Measurements from ENCODE around the gene CFAP46. TPM values are rescaled to one million over a fixed set of nuclear protein-coding genes. Genes with fewer than 3 reads are reported as not detected.

The CFAP46 gene
- total RNA-seq, 3 donors from 2014 or later (not counting 1 experiment from before 2014, with no cell fraction given), result 0.35 TPM; not detected in 2

DNA sequence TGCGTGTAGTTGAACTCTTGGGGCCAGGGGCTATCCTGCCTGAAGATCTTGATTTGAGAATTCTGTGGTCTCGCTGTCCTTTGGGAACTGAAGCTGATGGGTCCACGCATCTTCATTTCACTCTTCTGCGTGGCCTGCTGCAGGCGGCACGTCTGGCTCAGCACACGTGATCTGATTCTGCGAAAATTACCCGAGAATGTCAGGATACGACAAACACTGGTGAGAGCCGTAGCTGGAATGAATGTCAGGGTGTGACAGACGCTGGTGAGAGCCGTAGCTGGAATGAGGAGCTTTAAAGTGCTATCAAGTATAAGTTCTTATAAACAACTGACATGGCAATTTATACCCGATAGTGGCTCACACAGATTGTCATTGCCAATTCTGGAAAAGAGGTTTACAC lies 44.6 kb upstream of the CFAP46 start:
- Histone ChIP-seq H3K27me3 (ENCODE audit: control insufficient read depth, insufficient read depth, low read length) (no peaks in the 10 kb centered on the region), H3K36me3 (ENCODE audit: control insufficient read depth, insufficient read depth, low read length) (no peaks in the 10 kb centered on the region), H3K9me3 (ENCODE audit: control insufficient read depth, insufficient read depth, low read length) (no peaks in the 10 kb centered on the region), H3K4me3 (ENCODE audit: low read length) (no peak overlapping the region), H3K4me1 (ENCODE audit: control insufficient read depth, insufficient read depth, low read length) (no peaks in the 10 kb centered on the region), H3K27ac (ENCODE audit: low read length) (no peak overlapping the region)
- ATAC-seq (no peak), DNase-seq (no peak)
- Mint-ChIP-seq H3K9me3 (no peaks in the 10 kb centered on the region), H3K4me1 (no peaks in the 10 kb centered on the region), H3K36me3 (no peaks in the 10 kb centered on the region), H3K27ac (no peak overlapping the region), H3K4me3 (no peak overlapping the region), H3K27me3 (ENCODE audit: low read depth in 2 of 2) (no peaks in the 10 kb centered on the region)
- intact Hi-C loops (cut with micrococcal nuclease), result no loop called here
- WGBS (ENCODE audit: insufficient coverage), result 91% methylated on average over 14 of the region's 14 CpGs
- no peak for TF ChIP-seq CTCF (IDR thresholded peaks at IDR 0.05)

DNA sequence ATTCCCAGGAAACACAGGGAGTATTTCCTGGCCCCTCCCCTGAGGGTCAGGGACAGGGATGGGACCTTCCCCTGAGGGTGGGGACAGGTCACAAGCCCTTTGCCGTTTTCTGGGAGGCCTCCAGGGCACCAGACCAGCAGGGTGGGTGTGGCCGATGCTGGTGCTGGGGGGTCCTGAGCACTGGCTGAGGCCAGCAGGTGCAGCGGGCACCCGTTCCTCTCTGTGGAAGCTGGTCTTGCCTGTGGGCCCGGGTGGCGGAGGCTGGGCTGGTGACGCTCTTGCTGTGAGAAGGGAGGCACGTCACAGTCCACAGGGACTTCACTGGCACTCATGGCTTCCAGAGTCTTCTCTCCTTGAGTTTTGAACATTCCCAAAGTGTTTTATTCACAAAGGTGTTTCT lies 44.2 kb upstream of the CFAP46 start:
- no peaks in the 10 kb centered on the region for H3K27me3 ChIP-seq (ENCODE audit: control insufficient read depth, insufficient read depth, low read length)
- no peaks in the 10 kb centered on the region for H3K27me3 Mint-ChIP-seq (ENCODE audit: low read depth in 2 of 2)
- DNase-seq, result no peak
- H3K9me3 ChIP-seq (ENCODE audit: control insufficient read depth, insufficient read depth, low read length), result no peaks in the 10 kb centered on the region
- no peaks in the 10 kb centered on the region for H3K9me3 Mint-ChIP-seq
- intact Hi-C loops (cut with micrococcal nuclease), result no loop called here
- no peak for ATAC-seq
- no peak for TF ChIP-seq CTCF (IDR thresholded peaks at IDR 0.05)
- H3K4me1 ChIP-seq (ENCODE audit: control insufficient read depth, insufficient read depth, low read length), result no peaks in the 10 kb centered on the region
- no peak overlapping the region for H3K27ac Mint-ChIP-seq
- no peak overlapping the region for H3K4me3 Mint-ChIP-seq
- H3K36me3 ChIP-seq (ENCODE audit: control insufficient read depth, insufficient read depth, low read length), result no peaks in the 10 kb centered on the region
- 89% methylated on average over 8 of the region's 8 CpGs for WGBS (ENCODE audit: insufficient coverage)
- H3K4me3 ChIP-seq (ENCODE audit: low read length), result no peak overlapping the region
- H3K36me3 Mint-ChIP-seq, result no peaks in the 10 kb centered on the region
- no peak overlapping the region for H3K27ac ChIP-seq (ENCODE audit: low read length)
- no peaks in the 10 kb centered on the region for H3K4me1 Mint-ChIP-seq

DNA sequence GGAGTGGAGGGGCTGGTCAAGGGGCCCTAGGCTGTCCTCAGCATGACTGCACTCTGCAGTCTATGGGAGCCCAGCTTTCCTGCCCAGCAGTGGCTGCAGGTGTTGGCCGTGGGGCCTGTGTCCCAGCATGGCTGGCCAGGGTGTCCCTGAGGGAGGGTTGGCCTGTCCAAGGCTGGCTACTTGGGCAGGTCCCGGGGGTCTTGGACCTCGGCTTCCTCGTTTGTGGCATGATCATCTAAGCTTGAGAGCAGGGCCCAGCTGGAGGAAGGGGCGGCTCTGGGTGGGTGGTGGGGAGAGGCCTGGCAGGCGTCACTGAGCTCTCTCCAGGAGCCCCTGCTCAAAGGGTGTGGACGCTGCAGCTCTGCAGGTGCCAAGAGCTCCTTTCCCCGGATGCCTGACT lies 43.7 kb upstream of the CFAP46 start:
- Mint-ChIP-seq H3K27ac (no peak overlapping the region), H3K36me3 (no peaks in the 10 kb centered on the region), H3K4me1 (no peaks in the 10 kb centered on the region), H3K27me3 (ENCODE audit: low read depth in 2 of 2) (no peaks in the 10 kb centered on the region), H3K4me3 (no peak overlapping the region), H3K9me3 (no peaks in the 10 kb centered on the region)
- no peak overlapping the region for H3K4me3 ChIP-seq (ENCODE audit: low read length)
- ATAC-seq (no peak), DNase-seq (no peak)
- H3K9me3 ChIP-seq (ENCODE audit: control insufficient read depth, insufficient read depth, low read length), result no peaks in the 10 kb centered on the region
- intact Hi-C loops (cut with micrococcal nuclease), result no loop called here
- H3K27ac ChIP-seq (ENCODE audit: low read length), result no peak overlapping the region
- no peaks in the 10 kb centered on the region for H3K36me3 ChIP-seq (ENCODE audit: control insufficient read depth, insufficient read depth, low read length)
- 83% methylated on average over 8 of the region's 8 CpGs for WGBS (ENCODE audit: insufficient coverage)
- no peaks in the 10 kb centered on the region for H3K27me3 ChIP-seq (ENCODE audit: control insufficient read depth, insufficient read depth, low read length)
- no peak for TF ChIP-seq CTCF (IDR thresholded peaks at IDR 0.05)
- H3K4me1 ChIP-seq (ENCODE audit: control insufficient read depth, insufficient read depth, low read length), result no peaks in the 10 kb centered on the region

DNA sequence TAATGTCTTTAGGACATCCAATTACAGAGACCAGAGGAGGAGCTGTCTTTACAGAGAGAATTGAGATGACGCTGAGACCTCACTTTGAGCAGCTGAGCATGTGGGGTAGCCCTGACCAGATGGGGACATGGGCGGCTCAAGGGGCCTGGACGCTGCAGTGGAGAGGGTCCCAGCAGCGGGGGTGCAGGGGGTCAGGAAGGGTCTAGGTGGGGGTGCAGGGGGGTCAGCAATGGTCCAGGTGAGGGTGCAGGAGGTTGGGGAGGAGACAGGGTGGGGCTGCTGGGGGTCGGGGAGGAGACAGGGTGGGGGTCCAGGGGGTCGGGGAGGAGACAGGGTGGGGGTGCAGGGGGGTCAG lies 43.2 kb upstream of the CFAP46 start:
- 83% methylated on average over 4 of the region's 6 CpGs for WGBS (ENCODE audit: insufficient coverage)

More for the DNA sequence above, 43.2 kb upstream of the CFAP46 start:
- Mint-ChIP-seq H3K27ac (no peak overlapping the region), H3K4me1 (no peaks in the 10 kb centered on the region), H3K9me3 (no peaks in the 10 kb centered on the region), H3K36me3 (no peaks in the 10 kb centered on the region), H3K27me3 (ENCODE audit: low read depth in 2 of 2) (no peaks in the 10 kb centered on the region), H3K4me3 (no peak overlapping the region)
- Histone ChIP-seq H3K4me1 (ENCODE audit: control insufficient read depth, insufficient read depth, low read length) (no peaks in the 10 kb centered on the region), H3K4me3 (ENCODE audit: low read length) (no peak overlapping the region), H3K27ac (ENCODE audit: low read length) (no peak overlapping the region), H3K36me3 (ENCODE audit: control insufficient read depth, insufficient read depth, low read length) (no peaks in the 10 kb centered on the region), H3K27me3 (ENCODE audit: control insufficient read depth, insufficient read depth, low read length) (no peaks in the 10 kb centered on the region), H3K9me3 (ENCODE audit: control insufficient read depth, insufficient read depth, low read length) (no peaks in the 10 kb centered on the region)
- intact Hi-C loops (cut with micrococcal nuclease), result no loop called here
- no peak for TF ChIP-seq CTCF (IDR thresholded peaks at IDR 0.05)
- DNase-seq (no peak), ATAC-seq (no peak)

Measured in natural killer cell (primary cell).